Nephron progenitor cell (in vitro differentiated cells): ENCODE measurements around the gene ANAPC10.

Source experiments
- DNase-seq: peaks from one replicate; pipeline ENCODE4 v3.0.0; 2021
- H3K27ac Mint-ChIP-seq: 2 replicates; pipeline ENCODE4 v1.8.0; 2021; ENCODE audit warnings: mild to moderate bottlenecking, moderate library complexity, mixed read lengths
- H3K27me3 Mint-ChIP-seq: 2 replicates; pipeline ENCODE4 v1.8.0; 2021; ENCODE audit warnings: mild to moderate bottlenecking, low read depth, mixed read lengths; ENCODE audit not compliant: poor library complexity
- H3K36me3 Mint-ChIP-seq: 2 replicates; pipeline ENCODE4 v1.8.0; 2021; ENCODE audit warnings: low read depth, mixed read lengths
- H3K4me1 Mint-ChIP-seq: 2 replicates; pipeline ENCODE4 v1.8.0; 2021; ENCODE audit warnings: mixed read lengths
- H3K4me3 Mint-ChIP-seq: 2 replicates; pipeline ENCODE4 v1.8.0; 2021; ENCODE audit warnings: mild to moderate bottlenecking, moderate library complexity, mixed read lengths
- H3K9me3 Mint-ChIP-seq: 2 replicates; pipeline ENCODE4 v1.8.0; 2021; ENCODE audit warnings: mild to moderate bottlenecking, moderate library complexity, mixed read lengths
- CTCF ChIP-seq: fragments of 200-600 bp; sonication (generic); IDR thresholded peaks from 2 replicates; pipeline ENCODE4 v1.5.0; 2021; ENCODE audit warnings: antibody characterized with exemption

Gene ANAPC10

GRCh38 chr4:144985014-144985413 is 113.0 kb downstream of the ANAPC10 start:
- peaks cover 25% of the 10 kb centered on the region for H3K9me3 Mint-ChIP-seq
- TF ChIP-seq CTCF: no peak
- no peak overlapping the region for H3K27ac Mint-ChIP-seq
- no peak for DNase-seq
- H3K27me3 Mint-ChIP-seq: no peaks in the 10 kb centered on the region
- no peak overlapping the region for H3K4me3 Mint-ChIP-seq
- no peaks in the 10 kb centered on the region for H3K4me1 Mint-ChIP-seq
- H3K36me3 Mint-ChIP-seq: peaks cover 25% of the 10 kb centered on the region

GRCh38 chr4:144984241-144984640 is 113.8 kb downstream of the ANAPC10 start:
- no peak for TF ChIP-seq CTCF
- H3K27me3 Mint-ChIP-seq: no peaks in the 10 kb centered on the region
- H3K36me3 Mint-ChIP-seq: peaks cover 25% of the 10 kb centered on the region
- no peak overlapping the region for H3K4me3 Mint-ChIP-seq
- no peaks in the 10 kb centered on the region for H3K4me1 Mint-ChIP-seq
- DNase-seq: no peak
- no peak overlapping the region for H3K27ac Mint-ChIP-seq
- peaks cover 30% of the 10 kb centered on the region for H3K9me3 Mint-ChIP-seq

- Mint-ChIP-seq H3K4me1 (no peaks in the 10 kb centered on the region), H3K9me3 (peaks cover 13% of the 10 kb centered on the region), H3K27ac (no peak overlapping the region), H3K36me3 (peaks cover 6% of the 10 kb centered on the region), H3K4me3 (no peak overlapping the region), H3K27me3 (no peaks in the 10 kb centered on the region)
- no peak for DNase-seq
- TF ChIP-seq CTCF: no peak
These were observed 122.3 kb downstream of the ANAPC10 start for GRCh38 chr4:144975718-144976117.

- no peak overlapping the region for H3K4me3 Mint-ChIP-seq
- DNase-seq: no peak
- TF ChIP-seq CTCF: no peak
- H3K27ac Mint-ChIP-seq: no peak overlapping the region
- no peaks in the 10 kb centered on the region for H3K4me1 Mint-ChIP-seq
- H3K9me3 Mint-ChIP-seq: no peaks in the 10 kb centered on the region
- H3K36me3 Mint-ChIP-seq: no peaks in the 10 kb centered on the region
- no peaks in the 10 kb centered on the region for H3K27me3 Mint-ChIP-seq
These were observed 127.4 kb downstream of the ANAPC10 start for GRCh38 chr4:144970597-144970996.

GRCh38 chr4:144969821-144970220 is 128.2 kb downstream of the ANAPC10 start:
- H3K36me3 Mint-ChIP-seq: no peaks in the 10 kb centered on the region
- no peak overlapping the region for H3K27ac Mint-ChIP-seq
- H3K4me3 Mint-ChIP-seq: no peak overlapping the region
- no peaks in the 10 kb centered on the region for H3K27me3 Mint-ChIP-seq
- no peaks in the 10 kb centered on the region for H3K4me1 Mint-ChIP-seq
- no peaks in the 10 kb centered on the region for H3K9me3 Mint-ChIP-seq
- no peak for DNase-seq
- no peak for TF ChIP-seq CTCF

- no peak for DNase-seq
- Mint-ChIP-seq H3K36me3 (no peaks in the 10 kb centered on the region), H3K27me3 (no peaks in the 10 kb centered on the region), H3K9me3 (no peaks in the 10 kb centered on the region), H3K4me3 (no peak overlapping the region), H3K27ac (no peak overlapping the region), H3K4me1 (no peaks in the 10 kb centered on the region)
- no peak for TF ChIP-seq CTCF
These were observed 129.4 kb downstream of the ANAPC10 start for GRCh38 chr4:144968606-144969005.
